T-helper 1 cell (primary cell): ENCODE measurements around the gene HCRTR1.

ENCODE experiments used
- DNase-seq, 5 donors: peaks; one replicate each; pipeline ENCODE4 v3.0.0-alpha.2; 2012 to 2020
- total RNA-seq, 4 donors: gene quantifications; one replicate each; lab custom pipeline; 2026; lab: John Stamatoyannopoulos, UW

The HCRTR1 gene
- total RNA-seq: 0 reads per million in 4 donors

DNA sequence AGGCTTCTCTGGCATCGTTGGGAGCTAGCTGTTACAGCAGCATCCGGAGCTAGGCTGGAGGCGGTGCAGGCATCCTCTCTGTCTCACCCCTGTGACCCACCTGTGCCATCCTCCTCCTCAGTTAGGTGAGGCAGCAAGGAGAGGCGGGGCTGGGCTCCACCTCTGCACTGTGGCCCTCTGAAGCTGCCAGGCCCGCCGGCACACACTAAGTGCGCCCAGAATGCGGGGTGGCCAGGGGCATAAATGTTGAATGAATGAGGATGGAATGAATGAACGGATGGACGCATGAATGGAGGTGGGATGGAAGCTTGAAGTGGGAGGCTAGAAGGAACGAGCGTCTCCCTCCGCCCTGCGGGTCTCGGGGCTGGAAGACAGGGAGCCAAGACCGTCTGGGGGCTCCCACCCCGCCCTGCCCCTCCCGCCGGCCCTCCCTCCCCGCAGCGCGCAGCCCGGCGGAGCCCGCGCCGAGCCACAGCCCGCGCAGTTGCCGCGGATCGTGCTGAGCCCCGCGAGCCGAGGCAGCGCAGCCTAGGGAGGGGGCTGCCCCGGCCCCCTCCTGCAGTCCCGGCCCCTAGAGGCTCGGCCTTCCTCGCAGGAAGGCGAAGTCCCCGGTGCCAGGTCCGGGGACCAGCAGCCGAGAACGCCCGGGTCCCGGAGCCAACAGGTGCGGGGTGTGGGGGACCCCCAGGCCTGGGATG, at the start of gene HCRTR1:
Gene HCRTR1, plus strand, starts transcription at position 472 of the 698 bp plus-strand sequence. CDS start 1,504 bp downstream, outside the sequence.
- no peak for DNase-seq

DNA sequence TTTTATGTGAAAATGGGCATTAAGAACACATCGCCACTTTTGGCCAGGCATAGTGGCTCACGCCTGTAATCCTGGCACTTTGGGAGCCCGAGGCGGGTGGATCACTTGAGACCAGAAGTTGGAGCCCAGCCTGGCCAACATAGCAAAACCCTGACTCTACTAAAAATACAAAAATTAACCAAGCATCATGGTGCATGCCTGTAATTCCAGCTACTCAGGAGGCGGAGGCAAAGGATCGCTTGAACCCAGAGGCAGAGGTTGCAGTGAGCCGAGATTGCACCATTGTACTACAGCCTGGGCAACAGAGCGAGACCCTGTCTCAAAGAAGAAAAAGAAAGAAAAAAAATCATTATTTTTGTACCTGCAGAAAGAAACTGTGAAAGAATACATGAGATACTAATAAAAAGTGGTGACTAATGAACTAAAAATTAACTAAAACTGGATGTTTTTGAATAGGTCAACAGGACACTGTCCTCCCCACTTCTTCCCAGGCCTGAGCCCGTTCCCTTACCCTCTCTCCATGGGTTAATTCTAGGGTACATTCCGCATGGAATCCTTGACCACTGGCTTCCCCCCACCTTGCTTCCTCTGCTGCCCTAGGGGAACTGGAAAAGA, 49.4 kb upstream of the HCRTR1 start:
- DNase-seq: no peak

- DNase-seq: no peak
Measured at GRCh38 chr1:31568895-31569595, 48.4 kb upstream of the HCRTR1 start.

DNA sequence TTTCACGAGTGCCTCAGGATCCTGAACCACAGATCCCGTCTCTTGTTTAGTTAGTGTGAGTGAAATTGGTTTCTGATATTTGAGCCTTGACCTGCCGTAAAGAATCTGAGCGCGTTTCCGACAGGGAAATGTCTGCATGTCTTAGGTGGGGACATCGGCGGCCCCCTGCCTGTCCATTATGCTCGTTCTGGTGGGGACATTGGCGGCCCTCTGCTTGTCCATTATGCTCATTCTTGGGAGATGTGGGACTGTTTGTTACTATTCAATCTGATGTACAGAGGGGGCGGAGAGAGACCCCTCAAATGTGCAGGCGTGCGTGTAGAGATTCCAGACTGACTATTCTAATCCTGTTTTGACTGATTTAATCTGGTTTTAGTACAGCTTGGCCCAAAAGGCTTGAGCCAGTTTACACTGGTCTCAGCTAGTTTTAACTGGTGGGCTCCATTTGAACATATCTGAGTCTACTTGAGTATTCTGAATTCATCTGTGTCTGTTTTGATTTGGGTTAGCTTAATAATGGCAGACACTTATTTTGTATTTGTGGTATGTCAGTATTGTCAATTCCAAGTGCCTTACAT, 47.8 kb upstream of the HCRTR1 start:
- no peak for DNase-seq

GRCh38 chr1:31570228-31570627, 47.3 kb upstream of the HCRTR1 start:
- DNase-seq: no peak

DNA sequence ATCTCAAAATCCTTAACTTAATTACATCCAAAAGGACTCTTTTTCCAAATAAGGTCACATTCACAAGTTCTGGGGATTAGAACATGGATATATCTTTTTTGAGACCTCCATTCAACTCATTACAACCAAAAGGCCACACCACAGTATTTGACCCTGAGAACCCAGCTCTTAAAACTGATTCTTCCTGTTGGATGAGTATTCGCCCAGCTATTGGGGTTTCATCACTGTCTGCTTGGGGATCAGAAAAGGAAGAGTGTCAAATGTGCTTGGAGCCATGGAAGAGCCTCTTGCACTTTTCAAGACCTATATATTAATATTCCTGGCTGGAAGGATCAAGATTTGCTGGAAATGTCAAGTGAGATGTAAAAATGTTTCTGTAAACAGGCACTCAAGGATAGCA, 46.6 kb upstream of the HCRTR1 start:
- DNase-seq: no peak

DNA sequence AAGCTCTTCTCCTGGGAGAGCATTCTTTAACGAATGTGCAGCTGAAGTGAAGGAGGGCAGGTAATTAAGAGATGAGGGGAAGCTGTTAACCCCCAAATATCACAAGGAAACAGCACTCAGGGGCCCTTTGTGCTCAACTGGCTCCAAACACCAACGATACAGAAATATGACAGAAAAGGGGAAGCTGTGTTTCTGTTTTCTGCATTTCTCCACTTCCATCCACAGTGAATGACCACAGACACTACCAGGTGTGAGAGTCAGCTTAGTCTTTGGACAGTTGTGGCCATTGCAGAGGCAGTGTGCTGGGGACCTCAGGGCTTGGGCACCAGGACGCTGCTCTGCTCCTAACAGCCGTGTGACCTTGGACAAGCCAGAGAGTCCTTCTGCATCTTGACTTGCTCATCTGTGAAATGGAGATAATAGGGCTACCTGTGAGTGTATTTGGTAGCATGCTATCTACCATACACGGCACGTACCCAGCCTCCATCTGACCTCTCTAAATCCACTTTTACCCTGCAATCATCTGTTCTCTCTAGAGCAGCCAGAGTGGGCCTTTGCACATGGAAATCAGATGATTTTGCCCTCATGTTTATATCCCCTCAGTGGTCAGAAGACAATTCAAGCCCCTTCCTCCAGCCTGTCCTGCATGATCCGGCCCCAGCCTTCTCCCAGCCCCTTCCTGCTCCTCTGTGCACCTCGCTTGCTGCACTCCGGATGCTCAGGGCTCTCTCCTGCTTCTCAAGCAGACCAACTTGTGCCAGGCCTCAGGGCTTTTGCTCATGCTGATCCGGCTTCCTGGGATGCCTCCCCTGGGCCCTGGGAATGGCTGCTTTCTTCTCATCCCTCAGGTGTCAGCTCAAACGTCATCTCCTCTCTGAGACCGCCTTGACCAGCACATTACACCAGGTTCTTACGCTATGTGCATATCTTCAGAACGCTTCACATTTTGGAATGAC, 45.9 kb upstream of the HCRTR1 start:
- DNase-seq: no peak

GRCh38 chr1:31572323-31573104, 45.0 kb upstream of the HCRTR1 start:
- DNase-seq: no peak

- no peak for DNase-seq
Measured at GRCh38 chr1:31573261-31573660, 44.2 kb upstream of the HCRTR1 start.

DNA sequence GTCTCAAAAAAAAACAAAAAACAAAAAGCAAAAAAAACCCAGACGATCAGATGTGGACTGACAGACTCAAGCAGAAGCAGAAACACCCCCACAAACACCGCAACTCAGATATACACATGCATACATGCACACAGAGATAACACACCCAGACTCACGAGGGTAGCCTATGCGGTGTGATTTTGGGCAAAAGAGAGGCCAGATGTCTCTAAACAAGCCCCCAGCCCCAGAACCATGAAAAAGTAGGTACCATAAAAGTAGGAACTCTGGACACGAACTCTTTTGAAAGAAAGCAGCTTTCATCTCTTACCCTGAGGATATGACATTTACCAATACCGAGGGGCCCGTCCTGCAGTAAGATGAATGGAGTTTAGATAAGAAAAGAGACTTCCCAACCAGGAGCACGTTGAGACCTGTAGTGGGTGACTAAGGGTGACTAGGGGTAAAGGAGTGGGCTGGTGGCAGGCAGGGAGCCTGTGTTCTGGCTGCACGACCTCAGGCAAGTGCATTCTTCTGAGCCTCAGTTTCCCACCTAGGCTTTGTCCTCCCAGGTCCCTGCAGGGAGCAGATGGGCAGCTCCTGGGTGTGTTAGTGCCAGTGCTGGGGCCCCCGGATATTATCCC, 42.6 kb upstream of the HCRTR1 start:
- no peak for DNase-seq

GRCh38 chr1:31575369-31576140, 41.9 kb upstream of the HCRTR1 start:
- DNase-seq: no peak

DNA sequence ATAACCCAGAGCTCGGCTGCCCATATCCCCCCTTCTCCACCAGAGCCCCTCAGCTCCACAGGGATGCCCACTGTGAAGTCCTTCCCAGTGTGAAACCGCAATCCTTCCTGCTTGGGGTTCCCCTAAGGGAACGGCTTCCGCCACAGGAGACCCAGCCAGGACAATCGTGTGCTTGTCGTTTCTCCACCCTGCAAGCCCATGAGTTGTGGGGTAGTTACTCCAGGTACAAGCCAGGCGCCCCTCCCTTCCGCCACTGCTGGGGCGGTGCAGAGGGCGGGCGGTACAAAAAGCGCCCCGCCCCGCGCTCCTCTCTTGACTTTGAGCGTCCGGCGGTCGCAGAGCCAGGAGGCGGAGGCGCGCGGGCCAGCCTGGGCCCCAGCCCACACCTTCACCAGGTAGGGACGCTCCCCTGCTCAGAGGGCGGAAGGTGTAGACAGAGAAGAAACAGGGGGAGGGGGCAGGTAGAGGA, 41.3 kb upstream of the HCRTR1 start, which contains the start of gene TINAGL1:
Gene TINAGL1, plus strand, starts transcription at position 315 of the 469 bp plus-strand sequence. CDS start 634 bp downstream, outside the sequence.
- DNase-seq: no peak

GRCh38 chr1:31576743-31577455, 40.6 kb upstream of the HCRTR1 start:
- no peak for DNase-seq

GRCh38 chr1:31577515-31578192, 39.8 kb upstream of the HCRTR1 start:
- no peak for DNase-seq

GRCh38 chr1:31579374-31579773, 38.1 kb upstream of the HCRTR1 start:
- no peak for DNase-seq

DNA sequence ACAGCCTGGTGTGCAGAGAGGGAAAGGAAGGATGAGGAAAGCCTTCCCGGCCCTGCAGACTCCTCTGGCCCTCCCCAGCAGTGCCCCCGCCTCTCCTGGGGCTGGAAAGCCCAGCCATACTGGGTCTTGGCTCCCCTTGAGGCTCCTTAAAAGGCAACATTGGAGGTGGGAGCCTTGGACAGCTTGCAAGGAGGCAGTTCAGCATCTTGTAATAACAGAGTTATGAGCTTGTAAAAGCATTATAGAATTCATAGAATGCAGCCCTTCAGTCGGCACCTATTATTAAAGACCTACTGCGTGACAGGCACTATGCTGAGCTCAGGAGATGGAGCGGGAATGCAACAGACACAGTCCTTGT, 37.0 kb upstream of the HCRTR1 start:
- no peak for DNase-seq

DNA sequence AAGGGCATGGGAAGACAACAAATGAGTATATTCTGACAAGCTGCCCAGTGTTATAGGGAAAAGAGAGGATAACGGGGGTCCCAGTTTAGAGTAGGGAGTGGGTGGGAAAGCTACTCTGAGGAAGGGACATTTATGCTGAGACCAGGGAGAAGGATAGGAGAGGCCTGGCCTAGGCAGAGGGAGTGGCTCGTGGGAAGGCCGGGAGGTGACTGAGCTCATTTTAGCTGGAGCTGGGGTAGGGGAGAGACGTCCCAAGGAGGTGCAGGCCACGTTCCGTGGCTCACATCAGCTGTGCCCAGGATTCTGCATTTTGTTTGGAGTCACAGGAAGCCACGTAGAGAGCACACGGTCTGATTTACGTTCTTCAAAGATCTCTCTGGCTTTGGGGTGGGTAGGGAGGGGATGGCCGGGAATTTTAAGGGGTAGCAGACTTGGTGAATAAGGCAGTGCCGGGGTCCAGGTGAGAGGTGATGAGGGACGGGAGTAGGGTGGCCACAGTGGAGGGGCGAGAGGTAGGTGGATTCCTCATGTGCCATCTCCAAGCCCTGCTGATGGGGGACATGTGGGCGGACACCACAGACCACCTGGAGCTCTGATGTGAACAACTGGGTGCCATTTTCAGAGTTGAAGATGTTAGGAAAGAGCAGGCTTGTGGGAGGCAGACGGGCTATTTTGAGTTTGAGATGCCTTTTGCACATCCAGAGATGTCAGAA, 36.4 kb upstream of the HCRTR1 start:
- no peak for DNase-seq
